ENCODE data around the gene PRUNE1.

The PRUNE1 gene

DNA sequence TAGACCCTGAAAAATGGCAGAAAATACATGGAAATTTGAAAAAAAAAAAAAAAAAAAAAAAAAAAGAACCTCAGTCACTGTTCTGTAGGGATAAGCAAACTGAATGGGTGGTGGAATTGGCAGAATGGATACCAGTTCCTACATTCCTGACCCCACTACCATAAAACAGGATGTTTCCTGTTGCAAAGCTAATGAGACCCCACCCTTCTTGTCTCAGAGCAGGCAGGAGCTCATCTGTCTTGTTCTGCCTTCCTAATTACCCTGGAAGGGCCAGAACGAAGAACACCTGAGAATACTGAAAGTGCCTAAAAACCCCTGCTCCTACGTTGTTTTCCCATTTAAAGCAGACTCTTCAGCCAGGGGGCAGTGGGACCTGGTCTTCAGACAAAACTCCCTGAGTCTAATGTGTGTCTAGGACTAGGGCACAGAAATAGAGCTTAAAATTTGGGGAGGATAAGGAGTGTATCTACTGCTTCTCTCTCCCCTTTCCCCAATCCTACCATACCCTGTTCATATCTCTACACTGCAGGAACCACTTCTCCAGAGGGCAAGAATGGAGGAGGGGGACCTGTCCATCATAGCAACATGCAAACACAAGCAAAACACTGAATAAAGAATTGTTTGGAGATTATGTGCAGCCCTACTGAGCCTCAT is 43.2 kb downstream of the PRUNE1 start:
- Histone ChIP-seq H3K27me3 (ENCODE audit: insufficient read depth, low read length) (no peaks in the 10 kb centered on the region), H3K4me1 (ENCODE audit: insufficient read depth, low read length) (peaks cover 11% of the 10 kb centered on the region; the same call in 1 of the 2 replicates), H3K36me3 (ENCODE audit: insufficient read depth, low read length) (peaks cover 64% of the 10 kb centered on the region), H3K27ac (ENCODE audit: low read depth, low read length) (no peak overlapping the region), H3K9ac (ENCODE audit: low read depth, low read length) (no peak overlapping the region), H3K4me3 (ENCODE audit: low read length) (no peak overlapping the region), H3K9me3 (ENCODE audit: insufficient read depth, low read depth, low read length) (no peaks in the 10 kb centered on the region)
- 92% methylated on average over 2 of the region's 2 CpGs for WGBS

DNA sequence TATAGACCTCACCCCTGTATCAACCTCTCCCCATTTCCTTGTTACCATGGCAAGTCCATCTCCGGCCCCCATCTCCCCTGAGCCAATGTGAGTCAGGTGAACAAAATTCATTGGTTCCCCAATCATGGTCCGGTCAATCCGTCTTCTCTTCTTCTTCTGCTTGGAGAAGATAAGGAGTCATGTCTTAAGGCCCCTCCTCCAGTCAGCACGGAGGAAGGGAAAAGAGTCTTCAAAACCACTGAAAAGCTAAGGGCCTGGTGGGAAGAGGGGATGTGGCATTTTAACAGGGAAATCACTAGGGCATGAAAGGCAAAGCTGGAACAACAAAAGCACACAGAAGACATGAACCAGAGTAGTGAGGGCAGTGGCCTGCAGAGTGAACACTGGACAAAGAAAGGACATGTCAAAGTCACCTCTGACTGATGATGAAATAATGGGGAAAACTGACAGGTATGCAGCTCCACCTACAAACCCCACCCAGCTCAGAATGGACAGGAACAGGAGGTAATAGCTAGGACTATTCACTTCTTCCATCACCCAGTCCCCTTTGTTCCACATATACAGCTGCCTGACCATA is 46.8 kb downstream of the PRUNE1 start:
- no peak overlapping the region for H3K9ac ChIP-seq (ENCODE audit: low read depth, low read length)
- H3K27ac ChIP-seq (ENCODE audit: low read depth, low read length) = no peak overlapping the region
- 96% methylated on average over 4 of the region's 4 CpGs for WGBS
- H3K27me3 ChIP-seq (ENCODE audit: insufficient read depth, low read length) = no peaks in the 10 kb centered on the region
- H3K36me3 ChIP-seq (ENCODE audit: insufficient read depth, low read length) = peaks cover 68% of the 10 kb centered on the region
- no peaks in the 10 kb centered on the region for H3K9me3 ChIP-seq (ENCODE audit: insufficient read depth, low read depth, low read length)
- H3K4me1 ChIP-seq (ENCODE audit: insufficient read depth, low read length) = peaks cover 12% of the 10 kb centered on the region
- H3K4me3 ChIP-seq (ENCODE audit: low read length) = no peak overlapping the region

DNA sequence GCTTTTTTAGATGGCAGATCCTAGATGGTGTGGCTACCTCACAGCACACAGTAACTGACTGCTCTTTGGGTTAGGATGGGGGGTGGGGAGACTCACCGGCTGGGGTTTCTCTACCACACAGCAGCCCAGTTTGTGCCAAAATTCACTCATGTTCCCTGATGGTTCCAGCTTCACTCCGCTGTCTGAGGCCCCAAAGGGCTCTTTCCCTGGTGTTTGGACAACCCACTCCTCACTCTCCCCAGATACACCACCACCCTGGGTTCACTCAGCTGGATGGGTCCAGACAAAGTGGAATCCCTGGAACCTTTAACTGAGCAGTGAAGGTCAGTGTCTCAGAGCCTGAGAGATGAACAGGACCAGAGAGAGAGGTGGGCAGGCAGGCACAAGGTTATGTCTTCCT is 47.3 kb downstream of the PRUNE1 start:
- no peak overlapping the region for H3K27ac ChIP-seq (ENCODE audit: low read depth, low read length)
- peaks cover 63% of the 10 kb centered on the region for H3K36me3 ChIP-seq (ENCODE audit: insufficient read depth, low read length)

DNA sequence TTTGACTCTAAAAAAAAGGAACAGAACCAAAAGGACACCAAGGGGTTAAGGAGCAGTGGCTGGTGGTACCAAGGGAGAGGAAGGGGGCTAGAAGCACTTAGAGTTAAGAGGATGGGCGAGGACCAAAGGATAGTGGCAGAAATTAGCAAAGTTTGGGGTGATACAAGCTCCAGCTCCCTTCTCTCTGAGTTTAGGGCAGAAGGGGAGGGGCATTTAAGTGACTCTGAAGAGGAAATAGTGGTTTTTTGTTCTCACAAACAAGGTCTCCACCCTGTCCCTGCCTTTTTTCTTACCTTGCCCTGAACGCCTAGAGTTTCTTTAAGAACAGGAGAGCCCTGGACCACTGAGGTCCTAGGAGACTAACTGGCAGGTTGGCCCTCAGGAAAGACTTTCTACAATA is 47.9 kb downstream of the PRUNE1 start:
- peaks cover 57% of the 10 kb centered on the region for H3K36me3 ChIP-seq (ENCODE audit: insufficient read depth, low read length)
- no peak overlapping the region for H3K4me3 ChIP-seq (ENCODE audit: low read length)
- H3K9me3 ChIP-seq (ENCODE audit: insufficient read depth, low read depth, low read length) = no peaks in the 10 kb centered on the region
- whole genome bisulfite sequencing = 60% methylated on average over 2 of the region's 2 CpGs
- H3K27ac ChIP-seq (ENCODE audit: low read depth, low read length) = no peak overlapping the region
- peaks cover 12% of the 10 kb centered on the region for H3K4me1 ChIP-seq (ENCODE audit: insufficient read depth, low read length)
- H3K27me3 ChIP-seq (ENCODE audit: insufficient read depth, low read length) = no peaks in the 10 kb centered on the region
- no peak overlapping the region for H3K9ac ChIP-seq (ENCODE audit: low read depth, low read length)

More for the DNA sequence above, 47.3 kb downstream of the PRUNE1 start:
- WGBS = 85% methylated on average over 1 of the region's 2 CpGs
- H3K9me3 ChIP-seq (ENCODE audit: insufficient read depth, low read depth, low read length) = no peaks in the 10 kb centered on the region
- H3K27me3 ChIP-seq (ENCODE audit: insufficient read depth, low read length) = no peaks in the 10 kb centered on the region
- peaks cover 12% of the 10 kb centered on the region for H3K4me1 ChIP-seq (ENCODE audit: insufficient read depth, low read length)
- no peak overlapping the region for H3K9ac ChIP-seq (ENCODE audit: low read depth, low read length)
- no peak overlapping the region for H3K4me3 ChIP-seq (ENCODE audit: low read length)

DNA sequence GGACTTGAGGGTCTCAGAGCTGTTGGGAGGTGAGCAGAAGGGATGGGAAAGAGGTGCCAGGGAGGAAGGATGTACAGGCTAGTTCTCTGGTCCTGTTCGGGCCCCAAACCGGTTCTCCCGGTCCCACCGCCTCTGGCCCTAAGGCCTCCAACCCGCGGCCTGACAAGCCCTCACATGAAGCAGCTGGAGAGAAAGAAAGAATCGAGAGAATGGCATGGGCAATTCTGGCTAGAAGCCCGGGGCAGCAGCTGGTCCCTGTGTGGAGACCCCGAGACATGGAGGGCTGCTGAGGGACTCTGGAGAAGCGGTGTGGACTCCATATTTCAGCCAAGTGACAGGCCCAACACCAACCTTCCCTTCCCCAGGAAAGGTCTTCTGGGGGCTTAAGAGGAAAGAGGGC is 50.4 kb downstream of the PRUNE1 start:
- peaks cover 41% of the 10 kb centered on the region for H3K36me3 ChIP-seq (ENCODE audit: insufficient read depth, low read length)
- peak overlapping the region; percentile 90 for H3K27ac ChIP-seq (ENCODE audit: low read depth, low read length)
- under 1% methylated on average over 10 of the region's 10 CpGs for WGBS
- peaks cover 20% of the 10 kb centered on the region for H3K4me1 ChIP-seq (ENCODE audit: insufficient read depth, low read length)
- H3K27me3 ChIP-seq (ENCODE audit: insufficient read depth, low read length) = no peaks in the 10 kb centered on the region
- peak overlapping the region; percentile 85 for H3K9ac ChIP-seq (ENCODE audit: low read depth, low read length)
- peak overlapping the region; percentile 77 for H3K4me3 ChIP-seq (ENCODE audit: low read length)
- H3K9me3 ChIP-seq (ENCODE audit: insufficient read depth, low read depth, low read length) = no peaks in the 10 kb centered on the region

- H3K27ac ChIP-seq (ENCODE audit: low read depth, low read length) = peak within 1 kb of the TSS; percentile 90
- H3K9ac ChIP-seq (ENCODE audit: low read depth, low read length) = peak within 1 kb of the TSS; percentile 85
- H3K27me3 ChIP-seq (ENCODE audit: insufficient read depth, low read length) = no peaks in the 10 kb centered on the region
- under 1% methylated on average over 58 of the region's 58 CpGs for WGBS
- peaks cover 22% of the 10 kb centered on the region for H3K4me1 ChIP-seq (ENCODE audit: insufficient read depth, low read length)
- peak within 1 kb of the TSS; percentile 77 for H3K4me3 ChIP-seq (ENCODE audit: low read length)
- peaks cover 36% of the 10 kb centered on the region for H3K36me3 ChIP-seq (ENCODE audit: insufficient read depth, low read length)
- no peaks in the 10 kb centered on the region for H3K9me3 ChIP-seq (ENCODE audit: insufficient read depth, low read depth, low read length)
These were observed 51.1 kb downstream of the PRUNE1 start, which contains the start of gene CDC42SE1 for GRCh38 chr1:151059109-151060006. Gene CDC42SE1, minus strand, starts transcription at chr1:151059622. Its CDS starts 3,892 bp downstream, at chr1:151055730.

GRCh38 chr1:151060007-151060656 is 51.9 kb downstream of the PRUNE1 start, which contains the start of gene MLLT11:
Gene MLLT11, plus strand, starts transcription at chr1:151060397. Its CDS starts 6,828 bp downstream, at chr1:151067225.
- WGBS = 0% methylated on average over 14 of the region's 15 CpGs
- H3K27me3 ChIP-seq (ENCODE audit: insufficient read depth, low read length) = no peaks in the 10 kb centered on the region
- H3K27ac ChIP-seq (ENCODE audit: low read depth, low read length) = peak within 1 kb of the TSS; percentile 90

GRCh38 chr1:151060657-151061421 is 52.6 kb downstream of the PRUNE1 start:
- Histone ChIP-seq H3K9me3 (ENCODE audit: insufficient read depth, low read depth, low read length) (no peaks in the 10 kb centered on the region), H3K4me3 (ENCODE audit: low read length) (peak overlapping the region; percentile 77), H3K27me3 (ENCODE audit: insufficient read depth, low read length) (no peaks in the 10 kb centered on the region), H3K9ac (ENCODE audit: low read depth, low read length) (peak overlapping the region; percentile 85), H3K36me3 (ENCODE audit: insufficient read depth, low read length) (peaks cover 30% of the 10 kb centered on the region), H3K4me1 (ENCODE audit: insufficient read depth, low read length) (peaks cover 24% of the 10 kb centered on the region), H3K27ac (ENCODE audit: low read depth, low read length) (peak overlapping the region; percentile 90)
- WGBS = 0% methylated on average over 1 of the region's 4 CpGs

More at GRCh38 chr1:151060007-151060656, 51.9 kb downstream of the PRUNE1 start, which contains the start of gene MLLT11:
- peak within 1 kb of the TSS; percentile 77 for H3K4me3 ChIP-seq (ENCODE audit: low read length)
- peaks cover 31% of the 10 kb centered on the region for H3K36me3 ChIP-seq (ENCODE audit: insufficient read depth, low read length)
- H3K4me1 ChIP-seq (ENCODE audit: insufficient read depth, low read length) = peaks cover 24% of the 10 kb centered on the region
- H3K9me3 ChIP-seq (ENCODE audit: insufficient read depth, low read depth, low read length) = no peaks in the 10 kb centered on the region
- H3K9ac ChIP-seq (ENCODE audit: low read depth, low read length) = peak within 1 kb of the TSS; percentile 85

- Histone ChIP-seq H3K9me3 (ENCODE audit: insufficient read depth, low read depth, low read length) (no peaks in the 10 kb centered on the region), H3K36me3 (ENCODE audit: insufficient read depth, low read length) (peaks cover 24% of the 10 kb centered on the region), H3K9ac (ENCODE audit: low read depth, low read length) (peak overlapping the region; percentile 85; the same call in 1 of the 2 replicates), H3K27me3 (ENCODE audit: insufficient read depth, low read length) (no peaks in the 10 kb centered on the region), H3K27ac (ENCODE audit: low read depth, low read length) (0 out of 2 replicates have a peak overlapping the region, but pooled peaks have one; percentile 90), H3K4me1 (ENCODE audit: insufficient read depth, low read length) (peaks cover 24% of the 10 kb centered on the region), H3K4me3 (ENCODE audit: low read length) (peak overlapping the region; percentile 77)
- WGBS = 68% methylated on average over 2 of the region's 2 CpGs
These were observed 53.5 kb downstream of the PRUNE1 start for GRCh38 chr1:151061704-151062103.

DNA sequence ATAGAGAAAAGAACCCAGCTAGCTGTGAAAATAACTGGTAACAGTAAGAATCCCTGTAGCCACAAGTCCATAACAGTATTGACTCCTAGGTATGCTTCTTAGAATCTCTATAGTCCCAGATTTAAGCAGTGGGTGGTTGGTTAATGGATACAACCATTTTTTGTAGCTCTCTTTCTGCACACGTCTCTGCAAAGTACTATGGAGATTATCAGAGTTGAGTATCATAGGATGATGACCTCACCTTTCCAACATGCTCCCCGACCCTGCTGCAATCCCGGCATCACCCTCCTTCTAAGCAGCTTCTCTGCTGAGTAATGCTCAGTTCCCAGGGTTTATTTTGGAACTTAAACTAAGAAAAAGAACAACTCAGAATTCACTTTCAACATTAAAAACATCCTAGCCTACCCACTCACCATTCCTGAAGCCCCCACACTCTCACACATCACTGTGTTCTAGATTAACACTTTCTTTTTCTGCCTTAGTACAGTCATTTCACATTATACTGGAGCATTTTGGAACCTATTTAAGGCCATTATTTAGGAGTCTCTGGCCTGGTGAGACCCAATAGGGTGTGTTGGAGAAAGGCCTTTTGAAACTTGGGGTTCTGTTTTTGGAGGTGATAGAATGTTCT is 54.6 kb downstream of the PRUNE1 start:
- no peak overlapping the region for H3K9ac ChIP-seq (ENCODE audit: low read depth, low read length)
- H3K4me1 ChIP-seq (ENCODE audit: insufficient read depth, low read length) = peaks cover 21% of the 10 kb centered on the region

More for the DNA sequence above, 54.6 kb downstream of the PRUNE1 start:
- H3K36me3 ChIP-seq (ENCODE audit: insufficient read depth, low read length) = peaks cover 29% of the 10 kb centered on the region
- H3K4me3 ChIP-seq (ENCODE audit: low read length) = peak overlapping the region; percentile 24; the same call in 1 of the 2 replicates
- H3K9me3 ChIP-seq (ENCODE audit: insufficient read depth, low read depth, low read length) = no peaks in the 10 kb centered on the region
- no peaks in the 10 kb centered on the region for H3K27me3 ChIP-seq (ENCODE audit: insufficient read depth, low read length)
- no peak overlapping the region for H3K27ac ChIP-seq (ENCODE audit: low read depth, low read length)
- WGBS = 80% methylated on average over 3 of the region's 3 CpGs
